GM19372 (cell line): Measurements from ENCODE around the gene FYCO1.

Experiments
- ATAC-seq: cut with Tn5 transposase; IDR thresholded peaks from one replicate; pipeline ENCODE4 v1.9.1; 2021; ENCODE audit warnings: mild to moderate bottlenecking, low read depth, moderate library complexity; ENCODE audit not compliant: unreplicated experiment

Gene FYCO1

DNA sequence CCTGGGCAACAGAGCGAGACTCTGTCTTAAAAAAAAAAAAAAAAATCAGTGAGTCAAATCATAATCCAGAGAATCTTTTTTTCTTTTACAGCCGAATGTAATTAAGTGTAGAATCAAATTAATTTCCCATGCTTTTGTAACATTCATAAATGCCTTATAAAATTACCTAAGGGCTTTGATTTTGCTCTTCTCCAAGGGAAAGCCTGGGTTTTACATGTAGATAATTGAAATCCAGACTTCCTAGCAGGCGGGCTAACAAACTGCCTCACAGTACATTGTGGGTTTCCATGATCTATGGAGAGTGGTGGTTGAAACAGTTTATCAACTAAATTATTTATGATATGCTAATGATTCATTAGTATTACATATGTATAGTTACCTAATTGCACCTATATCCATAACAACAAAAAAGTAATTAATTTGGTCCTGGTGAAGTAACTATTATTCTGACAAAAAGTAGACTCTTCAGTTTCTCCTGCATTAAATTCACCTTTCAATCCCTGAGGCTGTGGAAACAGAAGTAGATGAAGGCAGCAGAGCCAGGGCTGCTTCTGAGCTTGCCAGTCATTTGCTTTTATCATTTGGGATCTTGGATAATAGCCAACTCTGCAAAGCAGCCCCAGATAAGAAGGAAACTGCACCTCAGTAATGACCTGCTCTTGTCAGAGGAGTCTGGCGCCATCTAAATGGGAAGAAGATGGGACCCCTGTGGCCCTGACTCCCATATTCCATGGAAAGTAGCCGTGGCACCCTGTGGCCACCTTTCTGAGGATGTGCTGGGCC lies 99.7 kb downstream of the FYCO1 start:
- no peak for ATAC-seq

DNA sequence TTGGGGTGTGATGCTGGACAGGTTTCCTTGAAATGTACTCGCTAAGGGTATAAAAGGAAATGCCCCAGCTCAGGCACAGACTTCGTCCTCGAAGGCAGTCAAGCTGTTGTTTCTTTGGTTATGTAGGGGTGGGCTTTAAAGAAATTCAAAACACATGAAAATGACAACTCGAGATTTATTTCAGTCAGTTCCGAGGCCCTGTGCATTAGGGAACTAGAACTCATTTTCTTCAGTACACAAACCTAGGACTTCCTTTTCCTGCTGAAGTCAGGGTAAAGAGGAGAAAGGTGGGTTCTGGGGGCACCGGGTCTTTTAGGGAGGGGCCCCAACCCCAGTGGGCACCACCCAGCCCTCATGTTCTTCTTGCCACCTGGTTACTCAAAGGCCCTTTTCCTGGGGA lies 101.6 kb downstream of the FYCO1 start:
- no peak for ATAC-seq

DNA sequence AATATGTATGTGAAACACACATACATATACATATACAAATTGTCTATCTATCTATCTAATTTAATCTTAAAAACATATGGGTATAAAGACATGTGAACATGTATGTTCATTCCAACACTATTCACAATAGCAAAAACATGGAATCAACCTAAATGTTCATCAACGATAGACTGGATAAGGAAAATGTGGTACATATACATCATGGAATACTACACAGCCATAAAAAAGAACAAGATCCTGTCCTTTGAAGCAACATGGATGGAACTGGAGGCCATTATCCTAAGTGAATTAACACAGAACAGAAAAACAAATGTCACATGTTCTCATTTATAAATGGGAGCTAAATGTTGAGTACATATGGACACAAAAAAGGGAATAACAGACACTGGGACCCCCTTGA lies 103.5 kb downstream of the FYCO1 start:
- no peak for ATAC-seq

DNA sequence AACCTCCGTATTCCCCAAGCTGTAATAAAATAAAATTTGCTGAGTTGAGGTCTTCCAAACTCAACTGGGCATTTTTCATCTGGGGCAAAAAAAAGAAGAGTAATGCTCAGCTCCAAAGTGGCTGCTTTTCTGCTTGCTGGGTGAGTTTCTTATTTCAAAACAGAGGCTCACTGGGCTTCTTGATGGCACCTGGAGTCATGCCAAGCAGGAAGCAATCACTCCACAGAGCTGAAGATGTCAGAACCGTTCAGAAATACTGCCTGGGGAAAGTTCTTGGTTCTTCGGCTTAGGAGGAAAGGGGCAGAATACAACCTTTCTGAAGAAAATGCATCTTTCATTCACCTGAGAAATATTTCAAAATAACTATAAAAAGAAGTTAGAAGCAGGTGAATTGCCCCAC lies 105.2 kb downstream of the FYCO1 start:
- ATAC-seq: no peak

- ATAC-seq: no peak
Observed at GRCh38 chr3:45889337-45889736, 106.3 kb downstream of the FYCO1 start.

DNA sequence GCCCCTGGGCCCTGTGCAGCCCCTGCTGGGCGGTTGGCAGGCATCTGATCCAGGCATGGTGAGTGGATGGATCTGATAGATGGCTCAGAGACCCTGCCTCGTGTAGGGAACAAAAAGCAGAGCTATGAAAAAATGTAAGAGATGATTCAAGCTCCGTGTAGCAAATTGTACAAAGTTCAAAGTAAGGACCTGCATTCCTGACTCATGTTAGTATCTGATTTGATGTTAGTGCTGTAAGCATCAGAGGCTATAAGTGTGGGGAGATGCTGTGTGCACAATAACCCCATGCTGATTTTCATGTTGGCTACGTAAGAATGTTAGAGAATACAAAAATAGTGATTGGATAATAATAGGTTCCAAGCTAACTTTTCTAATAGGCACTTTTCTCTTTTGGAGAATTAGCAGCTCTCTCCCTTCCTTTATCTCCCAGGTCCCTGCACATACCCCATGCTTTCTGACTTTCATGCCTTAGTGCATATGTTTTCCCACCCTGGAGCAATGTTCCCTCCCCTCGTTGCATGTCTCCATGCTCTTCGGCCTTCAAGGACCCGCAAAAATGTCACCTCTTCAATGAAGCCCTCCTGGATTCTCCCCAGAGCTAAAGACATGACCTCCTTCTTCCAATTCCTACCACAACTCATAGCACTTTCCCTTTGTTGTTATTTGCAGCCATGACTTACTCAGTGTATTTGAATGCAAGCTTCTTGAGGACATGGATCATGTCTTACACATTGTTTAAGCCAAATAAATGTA lies 107.7 kb downstream of the FYCO1 start:
- no peak for ATAC-seq

GRCh38 chr3:45887285-45887684 lies 108.3 kb downstream of the FYCO1 start:
- ATAC-seq: no peak

DNA sequence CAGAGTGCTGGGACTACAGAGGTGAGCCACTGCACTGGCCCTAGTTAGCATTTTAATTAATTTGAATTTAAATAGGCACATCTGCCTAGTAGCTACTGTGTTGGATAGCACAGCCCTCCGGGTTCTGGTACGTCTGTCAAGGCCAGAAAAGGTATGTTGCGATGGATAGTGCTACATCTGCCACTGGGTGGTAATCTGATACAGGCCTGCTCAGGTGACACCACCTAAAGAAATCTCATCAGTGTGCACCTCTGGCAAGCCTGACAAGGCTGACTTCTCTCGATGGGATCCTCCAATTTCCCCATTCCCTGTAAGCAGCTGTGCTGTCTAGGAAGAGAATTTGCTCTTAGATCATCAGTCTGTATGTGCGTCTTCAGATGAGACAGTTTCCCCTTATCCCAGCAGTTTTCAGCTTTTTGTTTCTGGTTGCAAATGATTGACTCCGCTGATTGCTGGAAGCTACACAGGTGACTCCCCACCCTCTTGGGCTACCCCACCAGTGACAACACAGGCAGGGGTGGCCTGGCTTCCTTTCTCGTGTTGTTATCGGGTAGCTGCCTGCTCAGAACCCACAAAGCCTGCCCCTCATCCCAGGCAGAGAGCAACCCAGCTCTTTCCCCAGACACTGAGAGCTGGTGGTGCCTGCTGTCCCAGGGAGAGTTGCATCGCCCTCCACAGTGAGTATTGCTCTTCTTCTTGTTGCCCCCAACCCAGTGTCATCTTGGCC lies 109.5 kb downstream of the FYCO1 start, which contains the start of gene CCR9:
CCR9 (plus strand) TSS at position 565 of the 727 bp plus-strand sequence. CDS start 8,391 bp downstream, outside the sequence.
- no peak for ATAC-seq

DNA sequence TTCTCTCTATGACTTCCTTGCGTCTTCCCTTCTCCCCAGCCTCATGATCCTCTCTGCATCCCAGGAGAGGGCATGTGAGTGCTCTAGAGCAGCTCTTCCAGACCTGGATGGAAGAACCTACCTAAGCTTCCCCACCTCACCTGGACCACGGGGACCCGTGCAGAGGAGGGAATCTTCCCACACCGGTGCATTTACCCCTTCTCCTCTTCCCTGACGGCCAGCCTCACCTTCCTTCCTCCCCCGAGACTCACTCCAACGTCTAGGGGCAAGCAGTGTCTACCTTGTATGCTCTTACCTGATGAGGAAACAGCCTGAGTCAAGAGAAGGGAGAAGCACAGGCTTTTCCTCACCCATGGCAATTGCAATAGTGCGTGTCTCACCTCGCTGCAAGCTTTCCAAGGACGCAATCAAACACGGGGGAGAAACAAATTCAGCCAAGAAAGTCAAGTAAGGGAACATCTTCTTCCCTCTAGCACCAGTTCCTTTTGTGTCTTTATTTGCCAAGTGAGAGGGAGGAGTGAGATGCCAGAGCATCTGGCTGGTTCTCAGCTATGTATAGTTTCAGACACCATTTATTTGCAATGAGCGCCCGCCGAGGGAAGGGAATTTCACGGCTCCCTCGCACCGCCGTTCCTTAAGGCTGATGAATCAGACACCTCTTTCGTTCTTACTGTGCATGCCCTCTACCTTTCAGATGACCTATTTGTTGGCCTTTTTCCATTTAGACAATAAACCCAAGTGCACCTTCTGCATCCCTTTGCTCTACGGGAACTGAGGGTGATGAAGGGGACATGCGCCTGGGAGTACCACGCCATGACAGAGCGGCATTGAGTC lies 111.0 kb downstream of the FYCO1 start:
- no peak for ATAC-seq

GRCh38 chr3:45881078-45882022 lies 114.3 kb downstream of the FYCO1 start:
- no peak for ATAC-seq

GRCh38 chr3:45880725-45881077 lies 114.9 kb downstream of the FYCO1 start:
- no peak for ATAC-seq

DNA sequence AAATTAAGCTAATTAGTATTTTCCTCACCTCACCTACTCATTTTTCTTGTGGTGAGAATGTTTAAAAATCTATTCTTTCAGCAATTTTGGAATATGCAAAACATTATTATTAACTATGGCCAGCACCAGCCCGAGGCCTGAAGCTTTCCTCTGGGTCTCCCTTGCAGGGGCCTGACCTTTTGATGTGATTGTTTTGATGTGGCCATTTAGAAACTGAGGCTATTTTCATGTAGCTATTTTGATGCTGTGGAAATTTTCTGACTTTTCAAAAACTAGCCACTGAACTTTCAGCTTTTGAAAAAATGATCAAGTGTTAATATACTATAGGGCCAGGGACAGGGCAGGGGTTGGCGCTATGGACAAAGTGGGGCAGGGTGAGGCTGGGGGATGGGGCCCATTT lies 117.5 kb downstream of the FYCO1 start:
- ATAC-seq: no peak

- no peak for ATAC-seq
Observed at GRCh38 chr3:45874677-45875346, 120.8 kb downstream of the FYCO1 start.

- no peak for ATAC-seq
Observed at GRCh38 chr3:45873638-45874037, 122.0 kb downstream of the FYCO1 start.

DNA sequence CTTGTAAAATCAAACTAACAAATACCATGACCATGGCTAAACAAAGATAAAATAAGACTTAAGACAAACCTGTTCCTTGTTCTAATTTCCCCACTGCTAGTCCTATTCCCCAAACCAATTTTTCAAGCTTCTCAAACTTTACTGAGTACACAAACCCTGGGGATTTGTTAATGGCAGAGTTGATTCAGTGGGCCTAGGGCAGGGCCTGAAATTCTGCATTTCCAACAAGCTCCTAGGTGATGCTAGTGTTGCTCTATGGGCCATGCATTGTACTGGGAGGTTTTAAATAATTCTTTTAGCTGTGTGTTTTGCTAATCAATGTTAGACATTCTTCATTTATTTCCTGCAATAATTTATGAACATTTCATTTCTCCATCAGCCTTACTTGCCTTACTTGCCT lies 122.6 kb downstream of the FYCO1 start:
- ATAC-seq: no peak

DNA sequence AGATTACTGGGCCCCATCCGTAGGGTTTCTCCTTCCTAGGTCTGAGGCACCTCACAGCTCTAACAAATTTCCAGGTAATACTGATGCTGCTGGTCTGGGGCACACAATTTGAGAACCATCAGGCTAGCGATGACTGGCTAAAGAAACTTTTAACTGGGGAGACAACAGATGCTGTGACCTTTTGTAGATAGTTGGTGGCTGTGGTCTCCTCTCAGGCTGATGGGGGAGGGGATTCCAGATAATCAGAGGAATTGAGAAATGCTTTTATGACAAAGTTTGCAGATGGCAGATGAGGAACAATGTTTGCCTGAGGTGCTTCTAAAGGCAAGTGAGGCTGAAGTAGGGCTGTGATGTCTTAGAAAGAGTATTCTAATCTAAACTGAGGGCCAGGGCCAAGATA lies 123.1 kb downstream of the FYCO1 start:
- ATAC-seq: no peak

GRCh38 chr3:45871780-45872179 lies 123.8 kb downstream of the FYCO1 start:
- no peak for ATAC-seq

DNA sequence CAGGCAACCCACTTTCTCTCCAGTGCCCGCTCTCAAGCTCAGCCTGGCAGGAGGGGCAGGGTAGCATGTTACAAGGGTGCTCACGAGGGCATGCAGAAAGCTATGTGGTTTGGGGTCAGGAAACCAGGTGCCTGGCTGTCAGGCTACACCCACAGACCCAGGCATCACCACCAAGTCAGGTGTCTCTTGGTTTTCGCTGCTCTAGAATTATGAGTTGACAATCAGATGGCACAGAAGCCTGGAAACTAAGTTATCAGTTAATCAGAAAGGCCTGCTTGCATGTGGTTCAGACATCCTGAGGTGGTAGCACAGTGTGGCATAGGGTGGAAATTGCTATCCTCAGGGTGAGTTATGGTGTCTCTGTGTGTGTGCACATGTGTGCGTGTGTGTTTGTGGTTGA lies 125.5 kb downstream of the FYCO1 start:
- ATAC-seq: no peak

DNA sequence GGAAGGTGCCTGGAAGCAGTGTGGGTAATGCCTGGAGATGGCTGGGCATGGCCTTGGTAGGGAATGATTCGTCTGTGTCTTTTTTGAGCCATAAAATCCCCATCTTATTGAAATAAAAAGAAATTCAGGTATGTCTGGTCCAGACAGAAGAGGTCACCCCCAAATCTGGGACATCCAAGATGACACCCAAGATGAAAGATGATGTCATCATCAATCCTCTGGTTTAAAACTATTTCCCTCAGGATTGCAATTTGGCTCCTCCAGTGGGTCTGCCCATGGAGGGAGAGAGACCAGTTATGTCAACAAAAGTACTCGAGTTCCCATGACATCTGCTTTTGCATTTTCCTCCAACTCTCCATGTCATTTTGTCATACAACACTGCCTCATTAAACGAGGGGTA lies 126.0 kb downstream of the FYCO1 start:
- no peak for ATAC-seq
